Fibroblast of lung (primary cell): ENCODE results near the gene TSPAN9.

Experiments used
- CTCF ChIP-seq, 2 donors: IDR thresholded peaks in 1 of 2; conservative IDR thresholded peaks in 1 of 2; 1 replicate in 1 of 2; 2 replicates in 1 of 2; pipeline ENCODE4 v1.5.1; 2011 to 2012; ENCODE audit warnings: low read length in 2 of 2, control low read depth in 1 of 2, inconsistent platforms in 1 of 2, low read depth in 1 of 2, mild to moderate bottlenecking in 1 of 2
- EZH2 ChIP-seq: IDR thresholded peaks from 2 replicates; pipeline ENCODE4 v1.5.1; 2012; ENCODE audit warnings: low read length, control low read depth, mild to moderate bottlenecking; ENCODE audit errors: missing control alignments

GRCh38 chr12:3089588-3089987 lies 12.4 kb downstream of the TSPAN9 start:
- no peak for TF ChIP-seq CTCF (conservative IDR thresholded peaks at IDR 0.05 in 1 of 2, IDR thresholded peaks at IDR 0.05 in 1 of 2; ENCODE audit: low read depth in 1 of 2, low read length in 2 of 2)
- no peak for TF ChIP-seq EZH2
